MM.1S (cell line): Measurements from ENCODE around the gene HSFX4.

Experiments used
- DNase-seq: peaks from one replicate; pipeline ENCODE4 v3.0.0-alpha.2; 2015
- H2AFZ ChIP-seq: fragments of 300-600 bp; sonication (generic); 2 replicates; pipeline ENCODE4 v1.6.0; 2016; ENCODE audit warnings: antibody characterized with exemption, low read length
- H3F3A ChIP-seq: fragments of 300-600 bp; sonication (generic); 2 replicates; pipeline ENCODE4 v1.6.1; 2016; ENCODE audit warnings: mild to moderate bottlenecking, antibody characterized with exemption, low read length, moderate library complexity, mixed read lengths; ENCODE audit not compliant: insufficient read depth
- H3K27ac ChIP-seq: fragments of 300-600 bp; sonication (generic); 2 replicates; pipeline ENCODE4 v1.5.1; 2016; ENCODE audit warnings: mild to moderate bottlenecking, low read length
- H3K27me3 ChIP-seq: fragments of 300-600 bp; sonication (generic); replicated peaks from 2 replicates; pipeline ENCODE4 v1.6.0; 2016; ENCODE audit warnings: low read length; ENCODE audit not compliant: insufficient read depth
- H3K36me3 ChIP-seq: fragments of 300-600 bp; sonication (generic); replicated peaks from 2 replicates; pipeline ENCODE4 v1.6.1; 2016; ENCODE audit warnings: mild to moderate bottlenecking, low read length, mixed read lengths; ENCODE audit not compliant: insufficient read depth
- H3K4me1 ChIP-seq: fragments of 300-600 bp; sonication (generic); 2 replicates; pipeline ENCODE4 v1.6.1; 2016; ENCODE audit warnings: low read length, mixed read lengths
- H3K4me2 ChIP-seq: fragments of 300-600 bp; sonication (generic); 2 replicates; pipeline ENCODE4 v1.6.0; 2016; ENCODE audit warnings: low read depth, low read length
- H3K4me3 ChIP-seq: fragments of 300-600 bp; sonication (generic); 2 replicates; pipeline ENCODE4 v1.5.1; 2016; ENCODE audit warnings: low read length, mixed read lengths
- H3K79me2 ChIP-seq: fragments of 300-600 bp; sonication (generic); 2 replicates; pipeline ENCODE4 v1.6.1; 2016; ENCODE audit warnings: mixed run types, low read length, mixed read lengths
- H3K9ac ChIP-seq: fragments of 300-600 bp; sonication (generic); 2 replicates; pipeline ENCODE4 v1.6.1; 2016; ENCODE audit warnings: low read length, mixed read lengths
- H3K9me2 ChIP-seq: fragments of 300-600 bp; sonication (generic); replicated peaks from 2 replicates; pipeline ENCODE4 v1.6.1; 2016; ENCODE audit warnings: mild to moderate bottlenecking, low read length, mixed read lengths; ENCODE audit not compliant: insufficient read depth
- H3K9me3 ChIP-seq: fragments of 300-600 bp; sonication (generic); replicated peaks from 2 replicates; pipeline ENCODE4 v1.6.1; 2016; ENCODE audit warnings: mild to moderate bottlenecking, low read length, mixed read lengths; ENCODE audit not compliant: insufficient read depth
- H4K20me1 ChIP-seq: fragments of 300-600 bp; sonication (generic); 2 replicates; pipeline ENCODE4 v1.6.1; 2016; ENCODE audit warnings: mild to moderate bottlenecking, low read length, moderate library complexity, mixed read lengths; ENCODE audit not compliant: insufficient read depth
- CTCF ChIP-seq: fragments of 300-600 bp; sonication (generic); IDR thresholded peaks from 2 replicates; pipeline ENCODE4 v1.5.1; 2016; ENCODE audit warnings: antibody characterized with exemption, low read length, mixed read lengths
- EZH2 ChIP-seq: fragments of 300-600 bp; sonication (generic); optimal IDR thresholded peaks from 2 replicates; pipeline ENCODE3; 2017; ENCODE audit warnings: low read depth, mild to moderate bottlenecking, antibody characterized with exemption, low read length, mixed read lengths
- EZH2phosphoT487 ChIP-seq: fragments of 300-600 bp; sonication (generic); IDR thresholded peaks from 2 replicates; pipeline ENCODE4 v1.6.1; 2018; ENCODE audit warnings: antibody characterized with exemption, low read length

The HSFX4 gene

GRCh38 chrX:149903889-149904748, 25.3 kb upstream of the HSFX4 start:
- DNase-seq: peak; percentile 28
- H3K27me3 ChIP-seq: no peaks in the 10 kb centered on the region
- TF ChIP-seq CTCF (no peak), EZH2 (no peak)
- no peak overlapping the region for H3K4me3 ChIP-seq
- no peaks in the 10 kb centered on the region for H3K4me1 ChIP-seq
- no peaks in the 10 kb centered on the region for H3K36me3 ChIP-seq
- no peaks in the 10 kb centered on the region for H4K20me1 ChIP-seq
- H3K79me2 ChIP-seq: no peaks in the 10 kb centered on the region
- peak overlapping the region; percentile 18 for H3K4me2 ChIP-seq
- H2AFZ ChIP-seq: no peak overlapping the region
- no peaks in the 10 kb centered on the region for H3K9me3 ChIP-seq
- H3K9me2 ChIP-seq: no peaks in the 10 kb centered on the region
- H3K27ac ChIP-seq: no peak overlapping the region
- no peaks in the 10 kb centered on the region for H3F3A ChIP-seq
- H3K9ac ChIP-seq: no peak overlapping the region

GRCh38 chrX:149908308-149908707, 21.1 kb upstream of the HSFX4 start:
- Histone ChIP-seq H3K4me3 (no peak overlapping the region), H3K27me3 (no peaks in the 10 kb centered on the region), H3F3A (no peaks in the 10 kb centered on the region), H2AFZ (no peak overlapping the region), H3K36me3 (no peaks in the 10 kb centered on the region), H3K9ac (no peak overlapping the region), H3K9me3 (no peaks in the 10 kb centered on the region), H3K9me2 (no peaks in the 10 kb centered on the region), H3K79me2 (no peaks in the 10 kb centered on the region), H3K27ac (no peak overlapping the region), H3K4me2 (no peak overlapping the region), H3K4me1 (no peaks in the 10 kb centered on the region), H4K20me1 (no peaks in the 10 kb centered on the region)
- peak; percentile 15 for DNase-seq
- TF ChIP-seq EZH2 (no peak), CTCF (no peak), EZH2phosphoT487 (no peak)

GRCh38 chrX:149908727-149909126, 20.6 kb upstream of the HSFX4 start:
- H3K79me2 ChIP-seq: no peaks in the 10 kb centered on the region

More at GRCh38 chrX:149908727-149909126, 20.6 kb upstream of the HSFX4 start:
- Histone ChIP-seq H3K4me3 (no peak overlapping the region), H3K27ac (no peak overlapping the region), H3K36me3 (no peaks in the 10 kb centered on the region), H3K9me2 (no peaks in the 10 kb centered on the region), H4K20me1 (no peaks in the 10 kb centered on the region), H3K4me1 (no peaks in the 10 kb centered on the region), H3K27me3 (no peaks in the 10 kb centered on the region), H3K9ac (no peak overlapping the region), H3K9me3 (no peaks in the 10 kb centered on the region), H3K4me2 (no peak overlapping the region), H2AFZ (no peak overlapping the region), H3F3A (no peaks in the 10 kb centered on the region)
- TF ChIP-seq CTCF (no peak), EZH2phosphoT487 (no peak)
- no peak for DNase-seq
